A549 (cell line): ENCODE results near the gene SYT1. TPM values are rescaled to one million over a fixed set of nuclear protein-coding genes. Genes with fewer than 3 reads are reported as not detected.
A peak's percentile ranks its signal among the peaks of the same experiment; 100 is the strongest.

Experiments
- ATAC-seq, 2 experiments: fragments of 200-7000 bp in 1 of 2; fragments of >200 bp in 1 of 2; cut with Nextera tagmentation in 1 of 2; cut with Tn5 transposase in 1 of 2; 3 replicates each; pipeline versions ENCODE4 v1.8.0 to v1.9.1; 2018 to 2020; ENCODE audit warnings: mild to moderate bottlenecking in 1 of 2, moderate library complexity in 1 of 2
- CTCF ChIA-PET: fragments of 300-600 bp; sonication (Branson Sonifier 250); formaldehyde crosslinking; extraction: SDS; loops from one replicate; lab custom pipeline; 2021; ENCODE audit warnings: antibody characterized with exemption, inconsistent platforms; lab: Yijun Ruan, JAX
- POLR2A ChIA-PET: fragments of 350-600 bp; formaldehyde crosslinking; extraction: SDS; loops from one replicate; lab custom pipeline; 2021; ENCODE audit warnings: antibody characterized with exemption, inconsistent platforms; lab: Yijun Ruan, JAX
- DNase-seq, 2 experiments: peaks; one replicate each; pipeline versions ENCODE4 v3.0.0 to v3.0.0-alpha.2; 2011 to 2016; ENCODE audit warnings: low read depth in 1 of 2, low spot score in 1 of 2
- FAIRE-seq: peaks from 2 replicates; lab custom pipeline; 2011; peaks lifted over from hg19 to GRCh38; lab: Jason Lieb, UNC
- H3K27ac ChIP-seq, 2 experiments: fragments of >200 bp; sonication (Bioruptor Twin); formaldehyde crosslinking; 3 replicates each; pipeline ENCODE4 v1.5.1; 2016 to 2017
- H3K4me1 ChIP-seq: fragments of >200 bp; sonication (Bioruptor Twin); formaldehyde crosslinking; 3 replicates; pipeline ENCODE4 v1.6.1; 2016
- H3K4me2 ChIP-seq: fragments of >200 bp; sonication (Bioruptor Twin); formaldehyde crosslinking; 3 replicates; pipeline ENCODE4 v1.6.1; 2016
- H3K4me3 ChIP-seq: fragments of >200 bp; sonication (Bioruptor Twin); formaldehyde crosslinking; 3 replicates; pipeline ENCODE4 v1.5.1; 2016
- H3K9me3 ChIP-seq: fragments of >200 bp; sonication (Bioruptor Twin); formaldehyde crosslinking; 3 replicates; pipeline ENCODE4 v1.6.1; 2016
- BHLHE40 ChIP-seq: IDR thresholded peaks from 2 replicates; pipeline ENCODE4 v1.6.1; 2012; ENCODE audit warnings: low read depth, low read length, inconsistent platforms
- CBX2 ChIP-seq: fragments of 200-600 bp; sonication (generic); IDR thresholded peaks from 2 replicates; pipeline ENCODE4 v1.6.1; 2016; ENCODE audit warnings: low read depth, mild to moderate bottlenecking, borderline replicate concordance
- CEBPB ChIP-seq, 2 experiments: fragments of >200 bp in 1 of 2; sonication (Bioruptor Twin) in 1 of 2; formaldehyde crosslinking in 1 of 2; IDR thresholded peaks; 2 replicates each; pipeline ENCODE4 v1.6.1; 2012 to 2016
- CHD2 ChIP-seq: fragments of 150-350 bp; IDR thresholded peaks from 2 replicates; pipeline ENCODE4 v1.6.1; 2014; ENCODE audit warnings: low read length; ENCODE audit not compliant: partially characterized antibody
- CHD4 ChIP-seq: fragments of 200-600 bp; sonication (generic); IDR thresholded peaks from 2 replicates; pipeline ENCODE4 v1.6.1; 2016; ENCODE audit warnings: antibody characterized with exemption, mild to moderate bottlenecking, borderline replicate concordance
- E2F6 ChIP-seq: IDR thresholded peaks from 2 replicates; pipeline ENCODE4 v1.6.1; 2012; ENCODE audit warnings: low read depth, borderline replicate concordance
- ESRRA ChIP-seq: fragments of 150-350 bp; IDR thresholded peaks from 2 replicates; pipeline ENCODE4 v1.6.1; 2014; ENCODE audit warnings: mild to moderate bottlenecking, low read length, borderline replicate concordance
- FOXS1 ChIP-seq: fragments of 250-450 bp; sonication (Bioruptor Pico); IDR thresholded peaks from 2 replicates; pipeline ENCODE4 v1.5.0; 2020; ENCODE audit warnings: mild to moderate bottlenecking, moderate library complexity
- JUNB ChIP-seq: fragments of >200 bp; sonication (Bioruptor Twin); formaldehyde crosslinking; IDR thresholded peaks from 2 replicates; pipeline ENCODE4 v1.6.1; 2016
- KDM5A ChIP-seq: fragments of 200-600 bp; sonication (generic); IDR thresholded peaks from 2 replicates; pipeline ENCODE4 v1.6.1; 2016; ENCODE audit warnings: antibody characterized with exemption, mild to moderate bottlenecking
- MAFK ChIP-seq: fragments of 450-650 bp; IDR thresholded peaks from 2 replicates; pipeline ENCODE4 v1.6.1; 2014; ENCODE audit not compliant: partially characterized antibody
- MAZ ChIP-seq: fragments of 150-350 bp; IDR thresholded peaks from 2 replicates; pipeline ENCODE4 v1.6.1; 2014; ENCODE audit warnings: antibody characterized with exemption, low read depth, low read length, borderline replicate concordance
- POLR2AphosphoS2 ChIP-seq: conservative IDR thresholded peaks from 2 replicates; pipeline ENCODE4 v1.6.1; 2012; ENCODE audit warnings: low read length, improper control_type of control experiment, inconsistent platforms
- RAD21 ChIP-seq, 2 experiments: fragments of >200 bp in 1 of 2; sonication (Bioruptor Twin) in 1 of 2; formaldehyde crosslinking in 1 of 2; IDR thresholded peaks in 1 of 2; conservative IDR thresholded peaks in 1 of 2; 2 replicates in 1 of 2; 3 replicates in 1 of 2; pipeline ENCODE4 v1.6.1; 2012 to 2018; ENCODE audit warnings: inconsistent platforms in 1 of 2
- REST ChIP-seq: fragments of 200-600 bp; sonication (generic); IDR thresholded peaks from 2 replicates; pipeline ENCODE4 v1.6.1; 2016; ENCODE audit warnings: antibody characterized with exemption, mild to moderate bottlenecking, moderate library complexity
- RFX5 ChIP-seq: fragments of 450-650 bp; IDR thresholded peaks from 2 replicates; pipeline ENCODE4 v1.7.1; 2014; ENCODE audit warnings: antibody characterized with exemption, mild to moderate bottlenecking, moderate library complexity
- SMC3 ChIP-seq: fragments of >200 bp; sonication (Bioruptor Twin); formaldehyde crosslinking; IDR thresholded peaks from 3 replicates; pipeline ENCODE4 v1.6.1; 2018; ENCODE audit warnings: inconsistent platforms
- SREBF2 ChIP-seq: fragments of 450-650 bp; IDR thresholded peaks from 2 replicates; pipeline ENCODE4 v1.6.1; 2014; ENCODE audit warnings: mild to moderate bottlenecking, moderate library complexity
- TFCP2L1 ChIP-seq: fragments of 250-450 bp; sonication (Bioruptor Pico); IDR thresholded peaks from 2 replicates; pipeline ENCODE4 v1.5.0; 2021; ENCODE audit warnings: mild to moderate bottlenecking
- ZFP36 ChIP-seq: fragments of 450-650 bp; IDR thresholded peaks from 2 replicates; pipeline ENCODE4 v1.6.1; 2014; ENCODE audit warnings: borderline replicate concordance; ENCODE audit not compliant: partially characterized antibody
- ZNF302 ChIP-seq: fragments of 250-450 bp; sonication (Bioruptor Pico); IDR thresholded peaks from 2 replicates; pipeline ENCODE4 v1.9.0; 2021; ENCODE audit warnings: inconsistent platforms, mild to moderate bottlenecking, moderate library complexity
- WGBS: methylation state at CpG from one replicate; pipeline ENCODE4 v1.1.6; 2017; ENCODE audit errors: missing lambda C conversion rate; 5-methylcytosine and 5-hydroxymethylcytosine counted together
- polyA plus RNA-seq, 4 experiments: library from polyadenylated mRNA; depleted of rRNA in 3 of 4; stranded (reverse); fragments of >200 nt; fragmentation: RNase III in 1 of 4; extraction: RNeasy Plus Mini Kit Qiagen cat#74134 plus additional on column Dnase treatment in 1 of 4; gene quantifications; 2 replicates in 3 of 4; 3 replicates in 1 of 4; pipeline ENCODE4 v1.2.3, GENCODE V29; 2011 to 2017
- TF ChIP-seq, protein P1 (sequence below): fragments of 250-450 bp; sonication (Bioruptor Pico); IDR thresholded peaks from 2 replicates; pipeline ENCODE4 v1.5.0; 2021; ENCODE audit warnings: mild to moderate bottlenecking, moderate library complexity, borderline replicate concordance

Gene SYT1
- polyA plus RNA-seq, 2 of the 4 experiments (the other 2 are of a cell fraction): 11.7 to 39.6 TPM

- CTCF ChIA-PET: interaction anchor here (0.6 to 1.3 kb wide), 3 partner anchors 9 to 192 kb away, joined by 3 read pairs; no protein-coding TSS in a partner anchor
- H3K4me2 ChIP-seq: peak overlapping the region; percentile 50
- peak overlapping the region; percentile 20 to 34; a peak in 4 of 6 replicates for H3K27ac ChIP-seq
- POLR2A ChIA-PET: no interaction called here
- H3K4me1 ChIP-seq: peaks cover 46% of the 10 kb centered on the region
- peak in 1 of 2 experiments; percentile 29 for DNase-seq
- WGBS: 46% methylated on average over 3 of the region's 3 CpGs
- no peaks in the 10 kb centered on the region for H3K9me3 ChIP-seq
- peak; percentile 47 to 58; a peak in 3 of 6 replicates for ATAC-seq
- TF ChIP-seq E2F6: no peak
- TF ChIP-seq JUNB: peak; percentile 51
- TF ChIP-seq MAFK: no peak
- TF ChIP-seq ESRRA: no peak
- TF ChIP-seq, all 56 proteins: peak for 1
- FAIRE-seq: no peak
- H3K4me3 ChIP-seq: no peak overlapping the region
Observed at GRCh38 chr12:78878459-78878858, 13.9 kb downstream of the SYT1 start.

DNA sequence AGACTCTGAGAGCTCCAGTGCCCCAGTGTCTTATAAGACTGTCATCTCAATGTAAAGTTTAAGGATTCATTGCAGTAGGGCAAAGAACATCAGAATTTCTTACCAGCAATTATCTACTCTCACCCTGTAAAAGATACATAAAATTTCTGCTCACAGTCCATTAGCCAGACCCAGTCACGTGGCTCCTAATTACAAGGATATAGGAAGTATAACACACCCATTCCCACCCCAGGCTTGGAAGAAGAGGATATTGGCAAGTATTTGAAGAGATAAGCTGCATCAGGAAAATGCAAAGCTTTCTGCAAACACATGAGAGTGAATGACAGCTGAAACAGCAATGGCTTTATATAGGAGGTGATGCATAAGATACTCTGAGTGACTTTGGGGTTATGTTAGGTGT, 14.3 kb downstream of the SYT1 start:
- Histone ChIP-seq H3K9me3 (no peaks in the 10 kb centered on the region), H3K27ac (peak overlapping the region; percentile 20 to 34), H3K4me3 (no peak overlapping the region), H3K4me2 (peak overlapping the region; percentile 50), H3K4me1 (peaks cover 46% of the 10 kb centered on the region)
- 68% methylated on average over 1 of the region's 1 CpG for WGBS
- ChIA-PET CTCF (interaction anchor here (0.6 to 1.3 kb wide), 3 partner anchors 9 to 192 kb away, joined by 3 read pairs; no protein-coding TSS in a partner anchor), POLR2A (no interaction called here)
- no peak for DNase-seq
- no peak for FAIRE-seq
- TF ChIP-seq ZNF302 (CRISPR knock-in tag): no peak
- TF ChIP-seq RAD21 (conservative IDR thresholded peaks at IDR 0.05 in 1 of 2, IDR thresholded peaks at IDR 0.05 in 1 of 2): no peak
- no peak for TF ChIP-seq SMC3
- TF ChIP-seq CBX2: no peak
- no peak for ATAC-seq

DNA sequence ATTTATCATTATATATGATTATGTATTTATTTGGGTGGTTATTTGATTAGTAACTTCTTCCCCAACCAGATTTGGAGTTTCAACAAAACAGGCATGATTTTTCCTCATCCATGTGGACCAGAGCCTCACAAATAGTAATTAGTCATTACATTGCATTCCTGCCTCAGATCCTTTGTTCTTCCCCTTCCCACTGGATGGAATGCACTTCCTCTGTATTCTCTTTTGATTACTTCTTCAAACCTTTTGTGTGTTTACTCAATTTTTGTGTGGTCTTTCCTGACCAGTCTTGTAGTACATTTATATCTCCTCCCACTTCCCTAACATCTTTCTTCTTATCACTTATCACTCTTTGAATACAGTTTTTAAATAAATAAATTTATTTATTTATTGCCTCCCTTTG, 15.5 kb downstream of the SYT1 start:
- no peak for TF ChIP-seq RAD21 (conservative IDR thresholded peaks at IDR 0.05 in 1 of 2, IDR thresholded peaks at IDR 0.05 in 1 of 2)
- no peak for TF ChIP-seq POLR2AphosphoS2
- TF ChIP-seq ZFP36: no peak
- TF ChIP-seq JUNB: no peak
- TF ChIP-seq KDM5A: no peak
- TF ChIP-seq RFX5: no peak
- no peak for TF ChIP-seq SREBF2
- TF ChIP-seq CEBPB (IDR thresholded peaks at IDR 0.05): no peak
- no peak for TF ChIP-seq CHD2
- TF ChIP-seq MAZ: no peak
- TF ChIP-seq, protein P1, sequence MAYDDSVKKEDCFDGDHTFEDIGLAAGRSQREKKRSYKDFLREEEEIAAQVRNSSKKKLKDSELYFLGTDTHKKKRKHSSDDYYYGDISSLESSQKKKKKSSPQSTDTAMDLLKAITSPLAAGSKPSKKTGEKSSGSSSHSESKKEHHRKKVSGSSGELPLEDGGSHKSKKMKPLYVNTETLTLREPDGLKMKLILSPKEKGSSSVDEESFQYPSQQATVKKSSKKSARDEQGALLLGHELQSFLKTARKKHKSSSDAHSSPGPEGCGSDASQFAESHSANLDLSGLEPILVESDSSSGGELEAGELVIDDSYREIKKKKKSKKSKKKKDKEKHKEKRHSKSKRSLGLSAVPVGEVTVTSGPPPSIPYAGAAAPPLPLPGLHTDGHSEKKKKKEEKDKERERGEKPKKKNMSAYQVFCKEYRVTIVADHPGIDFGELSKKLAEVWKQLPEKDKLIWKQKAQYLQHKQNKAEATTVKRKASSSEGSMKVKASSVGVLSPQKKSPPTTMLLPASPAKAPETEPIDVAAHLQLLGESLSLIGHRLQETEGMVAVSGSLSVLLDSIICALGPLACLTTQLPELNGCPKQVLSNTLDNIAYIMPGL (CRISPR knock-in tag): no peak
- no peak for TF ChIP-seq FOXS1
- no peak for TF ChIP-seq CHD4
- no peak for TF ChIP-seq ZNF302 (CRISPR knock-in tag)
- no peak for TF ChIP-seq BHLHE40
- no peak for TF ChIP-seq TFCP2L1 (CRISPR knock-in tag)
- no peak for TF ChIP-seq REST
- no peaks in the 10 kb centered on the region for H3K9me3 ChIP-seq
- peak overlapping the region; percentile 30; the same call in 2 of the 3 replicates for H3K4me2 ChIP-seq
- H3K27ac ChIP-seq: no peak overlapping the region
- ATAC-seq: no peak
- ChIA-PET CTCF (interaction anchor here (0.7 kb wide), 1 partner anchor 127 kb away, joined by 3 read pairs; no protein-coding TSS in a partner anchor), POLR2A (interaction anchor here (1.2 kb wide), 1 partner anchor 17 kb away, joined by 3 read pairs; no protein-coding TSS in a partner anchor)
- peak; percentile 28 for FAIRE-seq
- peaks cover 46% of the 10 kb centered on the region for H3K4me1 ChIP-seq
- peak in 1 of 2 experiments; percentile 24 for DNase-seq
- H3K4me3 ChIP-seq: no peak overlapping the region
